ENCODE measurements around the gene KDR.

- TF ChIP-seq, protein P1, sequence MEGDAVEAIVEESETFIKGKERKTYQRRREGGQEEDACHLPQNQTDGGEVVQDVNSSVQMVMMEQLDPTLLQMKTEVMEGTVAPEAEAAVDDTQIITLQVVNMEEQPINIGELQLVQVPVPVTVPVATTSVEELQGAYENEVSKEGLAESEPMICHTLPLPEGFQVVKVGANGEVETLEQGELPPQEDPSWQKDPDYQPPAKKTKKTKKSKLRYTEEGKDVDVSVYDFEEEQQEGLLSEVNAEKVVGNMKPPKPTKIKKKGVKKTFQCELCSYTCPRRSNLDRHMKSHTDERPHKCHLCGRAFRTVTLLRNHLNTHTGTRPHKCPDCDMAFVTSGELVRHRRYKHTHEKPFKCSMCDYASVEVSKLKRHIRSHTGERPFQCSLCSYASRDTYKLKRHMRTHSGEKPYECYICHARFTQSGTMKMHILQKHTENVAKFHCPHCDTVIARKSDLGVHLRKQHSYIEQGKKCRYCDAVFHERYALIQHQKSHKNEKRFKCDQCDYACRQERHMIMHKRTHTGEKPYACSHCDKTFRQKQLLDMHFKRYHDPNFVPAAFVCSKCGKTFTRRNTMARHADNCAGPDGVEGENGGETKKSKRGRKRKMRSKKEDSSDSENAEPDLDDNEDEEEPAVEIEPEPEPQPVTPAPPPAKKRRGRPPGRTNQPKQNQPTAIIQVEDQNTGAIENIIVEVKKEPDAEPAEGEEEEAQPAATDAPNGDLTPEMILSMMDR (conservative IDR thresholded peaks at IDR 0.05; ENCODE audit: low read length): no peak
- no peak for TF ChIP-seq EZH2phosphoT487 (IDR thresholded peaks at IDR 0.05; ENCODE audit: borderline replicate concordance, low read depth, low read length)
These were observed 29.0 kb upstream of the KDR start for GRCh38 chr4:55154290-55154880.

Measured in OCI-LY7 (cell line).